ENCODE results near the gene ITGAL.
"Not testable (repeated sequence)": the region's sequence is repeated elsewhere in the genome, so short reads cannot be mapped to it uniquely, and the experiment has no call there.

ITGAL gene

GRCh38 chr16:30493941-30494488 is 21.5 kb downstream of the ITGAL start:
- DNase-seq: no peak

- no peak for DNase-seq
Observed at GRCh38 chr16:30494709-30495108, 22.2 kb downstream of the ITGAL start.

GRCh38 chr16:30499284-30499683 is 26.7 kb downstream of the ITGAL start:
- no peak for DNase-seq

GRCh38 chr16:30503403-30504296 is 31.1 kb downstream of the ITGAL start:
- DNase-seq: no peak

- no peak for DNase-seq
Observed at GRCh38 chr16:30509081-30509765, 36.7 kb downstream of the ITGAL start.

GRCh38 chr16:30510376-30510938 is 37.9 kb downstream of the ITGAL start:
- no peak for DNase-seq

GRCh38 chr16:30511509-30511908 is 39.0 kb downstream of the ITGAL start:
- DNase-seq: no peak

GRCh38 chr16:30515275-30515674 is 42.7 kb downstream of the ITGAL start:
- DNase-seq: no peak

- no peak for DNase-seq
Observed at GRCh38 chr16:30518552-30518951, 46.0 kb downstream of the ITGAL start.

- DNase-seq: no peak
Observed at GRCh38 chr16:30519120-30520049, 46.8 kb downstream of the ITGAL start.

- DNase-seq: no peak
Observed at GRCh38 chr16:30521476-30521872, 48.9 kb downstream of the ITGAL start.

- no peak for DNase-seq
Observed at GRCh38 chr16:30521873-30522641, 49.5 kb downstream of the ITGAL start.

- not testable (repeated sequence) for DNase-seq
Observed at GRCh38 chr16:30522702-30523463, 50.3 kb downstream of the ITGAL start.

GRCh38 chr16:30523768-30524574 is 51.4 kb downstream of the ITGAL start:
- no peak for DNase-seq

- no peak for DNase-seq
Observed at GRCh38 chr16:30524575-30525568, 52.3 kb downstream of the ITGAL start.

- DNase-seq: no peak
Observed at GRCh38 chr16:30525844-30526136, 53.2 kb downstream of the ITGAL start.

GRCh38 chr16:30526137-30526822 is 53.7 kb downstream of the ITGAL start, which contains the start of gene ZNF768:
Gene ZNF768, minus strand, starts transcription at chr16:30526566. Its CDS starts 153 bp downstream, at chr16:30526413.
- DNase-seq: no peak

Data from NCI-H2029 treated with DMSO at 0.1 percent for 48 hours (cell line).